CD4-positive, alpha-beta T cell treated with Interleukin-4 for 4 hours (primary cell): ENCODE data around the gene CLSTN1.

ENCODE experiments used
- DNase-seq: peaks from one replicate; pipeline ENCODE4 v3.0.0-alpha.2; 2020

Gene CLSTN1

DNA sequence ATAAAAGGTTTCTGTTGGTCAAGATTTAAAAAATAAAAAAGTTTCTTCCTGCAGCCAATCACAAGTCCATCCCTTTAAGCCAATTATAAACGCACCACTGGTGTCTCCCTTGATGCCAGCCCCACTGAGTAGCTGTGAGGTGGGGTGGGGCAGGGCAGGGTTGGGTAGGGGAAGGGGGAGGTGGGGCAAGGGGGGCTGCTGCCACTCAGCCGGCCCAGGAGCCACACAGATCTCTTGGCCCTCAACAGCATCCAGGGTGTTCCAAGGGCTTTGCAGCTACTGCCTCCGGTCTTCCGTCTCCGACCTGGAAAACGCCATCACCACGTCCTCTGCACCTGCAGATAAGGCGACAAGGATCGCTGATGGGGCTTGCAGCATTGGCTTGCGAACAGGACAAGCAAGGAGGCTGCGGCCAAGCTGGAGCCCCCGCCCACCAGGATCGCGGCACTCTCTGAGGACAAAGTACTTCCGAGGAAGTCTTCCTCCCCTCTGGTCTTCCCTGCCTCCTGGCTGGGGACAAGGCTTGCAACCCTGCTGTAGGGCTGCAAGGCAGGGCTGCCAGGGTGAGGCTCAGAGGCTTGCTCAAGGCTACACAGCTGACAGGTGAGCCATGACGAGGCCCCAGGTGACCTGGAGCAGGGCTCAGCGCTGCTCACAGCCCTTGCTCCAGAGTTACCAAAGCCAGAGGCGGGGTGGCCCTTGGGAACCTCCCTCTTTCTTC lies 26.8 kb upstream of the CLSTN1 start:
- DNase-seq = no peak

DNA sequence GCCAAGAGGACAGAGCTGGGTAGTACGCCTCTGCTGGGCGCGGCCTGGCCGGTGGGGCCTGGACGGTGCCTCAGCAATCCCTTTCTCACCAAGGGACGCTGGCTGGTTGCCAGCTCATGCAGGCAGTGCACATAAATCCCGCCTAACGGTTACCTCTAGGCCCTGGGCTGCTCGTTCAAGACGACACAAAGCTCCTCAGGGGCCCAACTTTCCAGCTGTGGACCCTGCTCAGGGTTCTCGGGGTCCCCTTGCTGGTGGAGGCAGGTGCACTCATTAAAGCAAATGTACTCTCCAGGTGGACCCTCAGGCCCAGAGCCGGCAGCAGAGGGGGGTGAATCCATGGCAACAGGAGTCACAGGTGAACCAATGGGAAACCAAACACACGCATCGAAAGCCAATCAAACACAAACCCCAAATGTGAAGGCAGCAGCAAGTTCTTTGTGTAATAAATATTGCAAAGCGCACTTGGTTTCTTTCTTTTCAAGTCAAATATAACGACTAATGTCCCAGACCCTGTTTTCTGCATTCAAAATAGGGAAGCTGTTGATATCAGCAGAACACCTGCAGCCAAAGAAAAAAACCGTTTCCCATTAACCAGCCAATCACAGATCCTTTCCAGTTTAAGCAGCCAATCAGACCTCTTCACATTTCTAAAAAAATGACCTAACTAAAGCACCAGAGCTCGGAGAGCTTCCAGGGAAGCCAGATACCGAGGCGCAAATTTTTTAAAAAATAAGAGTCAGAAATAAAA lies 26.1 kb upstream of the CLSTN1 start:
- DNase-seq = peak; percentile 18

DNA sequence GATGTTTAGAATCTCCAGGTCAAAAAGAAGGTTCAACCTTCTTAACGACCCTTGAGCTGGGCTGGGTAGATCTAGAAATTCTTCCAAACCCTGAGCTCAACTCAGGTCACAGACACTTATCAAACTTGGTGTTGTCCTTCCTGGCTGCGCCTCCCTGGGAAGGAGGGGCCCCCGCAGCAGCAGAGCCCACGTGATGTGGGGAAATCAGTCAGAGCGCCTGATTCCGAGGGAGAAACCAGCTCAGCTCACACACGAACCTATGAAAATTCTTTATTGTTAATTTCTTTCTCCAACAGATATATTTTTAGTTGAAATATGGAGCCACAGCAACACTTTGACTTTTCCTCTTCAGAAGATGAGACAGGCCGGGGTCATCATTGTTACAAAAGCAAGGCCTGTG lies 24.3 kb upstream of the CLSTN1 start:
- no peak for DNase-seq

DNA sequence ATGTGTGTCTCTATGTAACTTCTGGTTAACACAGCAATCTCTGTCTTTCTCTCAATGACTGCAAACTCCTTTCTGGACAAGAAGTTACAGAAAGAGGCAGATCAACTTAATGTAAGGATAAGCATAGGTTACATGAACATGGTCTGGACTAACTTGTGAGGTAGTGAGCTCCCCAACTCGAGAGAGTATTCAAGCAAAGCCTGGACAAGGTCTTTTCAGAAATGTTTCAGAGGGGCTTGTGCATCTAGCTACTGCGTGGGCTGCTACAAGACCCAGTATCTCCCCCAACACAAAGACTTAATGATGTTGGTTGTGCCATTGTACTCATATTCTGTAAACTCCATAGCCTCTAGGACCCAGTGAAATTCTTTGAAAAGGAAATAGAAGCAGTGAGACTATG lies 23.5 kb upstream of the CLSTN1 start:
- DNase-seq = no peak

DNA sequence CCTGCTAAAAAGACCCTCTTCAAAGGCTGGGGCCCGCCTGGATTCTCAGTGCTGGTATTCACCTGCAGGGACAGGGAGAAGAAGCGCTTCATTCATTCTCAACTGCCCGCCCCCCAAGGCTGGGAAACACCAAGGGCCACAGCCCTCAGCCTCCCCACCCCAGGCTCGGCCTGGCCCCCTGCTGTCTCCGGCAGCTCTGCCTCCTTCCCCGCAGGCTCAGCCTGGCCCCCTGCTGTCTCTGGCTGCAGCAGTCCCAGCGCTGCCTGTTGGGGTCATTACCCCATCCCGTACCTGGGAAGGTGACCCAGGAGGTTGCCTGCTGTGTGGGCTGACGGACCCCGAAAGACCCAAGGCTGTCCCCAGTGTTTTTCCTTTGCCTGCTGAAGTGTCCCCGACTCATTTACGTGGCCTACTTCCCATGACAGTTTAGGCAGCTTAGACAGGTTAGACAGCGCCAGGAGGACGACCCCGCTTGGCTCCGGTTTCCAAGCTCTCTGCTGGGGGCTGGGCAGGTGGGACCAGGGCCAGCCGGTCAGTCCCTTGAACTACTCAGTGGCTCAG lies 22.9 kb upstream of the CLSTN1 start:
- DNase-seq = no peak

DNA sequence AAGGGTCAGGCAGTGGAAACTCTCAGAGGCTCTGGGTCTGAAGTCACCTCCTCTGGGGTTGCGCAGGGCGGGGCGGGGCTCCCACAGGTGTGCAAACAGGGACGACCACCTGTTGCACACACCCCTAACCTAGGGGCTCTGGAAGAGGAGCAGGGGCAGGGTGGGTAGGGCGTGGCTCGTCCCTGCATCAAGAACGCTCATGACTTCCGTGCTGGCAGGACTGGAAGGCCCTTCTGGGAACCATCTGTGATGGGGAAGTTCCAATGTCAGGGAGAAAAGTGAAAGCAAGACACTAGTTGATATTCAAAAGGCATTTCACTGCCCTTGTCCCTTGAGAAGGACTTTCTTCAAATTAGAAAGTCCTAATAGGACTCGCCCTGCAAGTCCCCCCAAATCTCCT lies 22.1 kb upstream of the CLSTN1 start:
- DNase-seq = no peak

DNA sequence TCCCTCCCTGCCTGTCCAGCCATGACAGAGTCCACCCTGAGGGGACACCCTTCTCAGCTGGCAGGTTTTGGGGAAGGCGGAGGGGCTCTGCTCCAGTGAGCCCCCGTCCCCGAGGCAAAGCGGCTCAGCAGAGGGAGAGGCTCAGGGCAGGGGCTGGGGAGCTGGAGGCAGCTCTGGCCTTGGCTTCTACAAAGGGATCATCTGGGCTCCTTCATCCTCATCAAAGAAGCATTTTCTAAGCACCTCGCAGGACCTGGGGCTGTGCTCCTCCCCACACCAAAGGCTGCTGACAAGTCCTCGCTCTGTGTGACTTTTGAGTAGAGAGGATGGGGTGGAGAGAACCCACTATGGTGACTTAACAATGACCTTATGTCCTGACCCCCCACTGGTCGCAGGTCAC lies 21.0 kb upstream of the CLSTN1 start:
- no peak for DNase-seq

DNA sequence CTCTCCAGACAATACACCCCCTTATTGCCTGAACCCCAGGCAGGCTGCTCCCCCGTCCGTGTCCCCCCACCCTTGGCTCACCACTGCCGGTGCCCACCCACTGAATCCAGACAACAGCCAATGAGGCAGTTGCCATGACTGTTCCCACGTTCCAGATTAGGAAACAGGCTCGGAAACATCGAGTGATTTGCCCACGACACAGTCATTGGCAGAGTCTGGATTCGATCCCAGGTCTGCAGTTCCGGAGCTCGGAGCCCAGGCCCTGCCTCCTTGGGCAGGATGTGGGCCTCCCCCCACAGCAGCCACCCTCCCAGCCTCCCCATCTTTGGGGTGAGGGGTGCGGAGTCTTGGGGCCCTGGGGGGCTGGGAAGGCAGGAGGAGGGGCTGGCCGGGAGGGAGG lies 20.3 kb upstream of the CLSTN1 start:
- DNase-seq = no peak

DNA sequence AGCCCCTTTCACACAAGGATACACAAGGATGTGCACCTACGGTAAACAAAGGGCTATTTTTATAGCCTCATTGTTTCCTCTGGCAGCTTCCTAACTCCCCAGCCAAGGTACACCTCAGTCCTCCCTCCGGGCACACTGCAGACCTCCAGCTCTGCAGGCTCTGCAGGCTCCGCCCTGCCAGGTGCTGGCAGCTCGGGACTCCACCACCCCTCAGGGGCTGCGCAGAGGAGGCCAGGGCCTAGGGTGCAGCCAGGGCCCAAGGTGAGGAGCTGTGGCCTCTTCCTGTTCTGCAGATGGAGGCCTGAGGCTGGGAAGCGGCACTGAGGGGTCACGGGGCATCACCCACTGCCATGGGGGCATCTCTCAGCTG lies 19.8 kb upstream of the CLSTN1 start:
- DNase-seq = no peak

DNA sequence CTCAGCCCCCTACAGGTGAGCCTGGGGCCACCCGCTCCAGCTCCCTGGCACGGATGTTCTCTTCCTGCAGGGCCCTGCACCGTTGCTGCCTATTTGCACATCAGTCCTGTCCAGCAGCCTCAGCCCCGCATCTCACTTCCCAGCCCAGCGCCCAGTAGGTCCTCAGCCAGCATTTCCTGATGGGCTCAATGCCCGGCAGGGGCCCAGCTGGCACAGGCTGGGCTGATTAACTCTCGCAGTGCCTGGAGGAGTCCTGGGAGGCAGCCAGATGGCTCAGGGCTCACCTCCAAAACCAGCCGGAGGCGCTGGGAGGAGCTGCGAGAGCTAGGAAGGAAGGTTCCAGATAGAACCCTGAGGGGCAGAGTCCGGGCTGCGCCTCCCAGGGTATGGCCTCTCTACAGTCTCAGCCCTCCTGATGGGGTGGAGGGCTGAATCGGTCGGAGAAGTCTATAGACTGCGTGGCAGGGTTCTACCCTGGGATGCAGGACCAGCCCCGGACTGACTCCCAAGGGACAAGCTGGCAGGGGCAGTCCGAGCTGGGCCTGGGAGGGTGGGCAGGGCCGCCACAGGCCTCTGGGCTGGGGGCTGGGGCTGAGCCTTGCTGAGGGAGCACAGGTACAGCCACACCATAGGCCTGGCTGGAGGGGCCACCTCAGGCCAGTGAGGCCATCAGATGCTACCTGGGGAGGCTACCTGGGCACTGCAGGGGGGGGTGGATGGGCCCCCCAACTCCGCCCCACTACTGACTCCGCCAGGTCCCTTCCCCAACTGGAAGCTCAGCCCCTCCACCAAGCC lies 19.2 kb upstream of the CLSTN1 start:
- DNase-seq = no peak

DNA sequence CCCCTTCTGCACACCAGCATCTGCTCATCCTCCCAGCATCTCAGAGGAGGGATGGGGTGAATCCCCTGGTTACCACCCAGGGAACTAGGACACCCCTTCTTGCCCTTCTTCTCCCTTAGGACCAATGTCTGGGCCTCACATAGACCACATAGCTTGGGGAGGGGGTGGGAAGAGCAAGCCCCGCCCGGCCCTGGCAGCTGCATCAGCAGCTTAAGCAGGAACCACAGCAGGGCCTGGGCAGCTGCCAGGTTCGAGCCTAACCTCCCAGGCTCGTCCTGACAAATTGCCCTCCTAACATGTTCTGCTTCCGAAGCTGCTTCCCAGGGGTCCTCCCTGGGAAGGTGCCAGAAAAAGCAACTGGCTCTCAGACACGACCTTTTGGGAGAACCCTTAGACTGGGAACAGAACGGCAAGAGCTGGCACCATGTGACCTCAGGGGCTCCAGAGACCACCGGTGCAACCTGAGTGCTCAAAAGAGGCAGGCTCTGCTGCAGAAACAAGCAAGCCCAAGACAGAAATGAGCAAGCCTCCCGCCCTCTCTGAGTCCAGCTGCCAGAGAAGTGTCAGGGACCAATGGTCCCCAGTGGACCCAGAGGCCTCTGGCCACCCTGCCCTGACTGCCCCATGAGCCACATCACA lies 18.4 kb upstream of the CLSTN1 start:
- DNase-seq = no peak

DNA sequence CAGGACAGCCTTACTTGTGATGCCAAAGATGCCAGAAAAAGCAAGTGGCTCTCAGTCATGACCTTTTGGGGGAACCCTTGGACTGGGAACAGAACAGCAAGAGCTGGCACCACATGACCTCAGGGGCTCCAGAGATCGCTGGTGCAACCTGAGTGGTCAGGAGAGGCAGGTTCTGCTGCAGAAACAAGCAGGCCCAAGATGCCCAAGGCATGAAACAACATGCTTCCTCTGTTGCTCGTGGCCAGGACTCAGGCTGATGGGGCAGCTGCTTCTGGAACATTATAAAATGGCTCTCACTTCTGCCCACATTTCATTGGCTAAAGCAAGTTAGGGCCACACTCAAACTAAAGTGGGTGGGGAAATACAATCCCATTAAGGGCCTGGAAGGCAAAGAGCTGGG lies 17.7 kb upstream of the CLSTN1 start:
- DNase-seq = no peak

DNA sequence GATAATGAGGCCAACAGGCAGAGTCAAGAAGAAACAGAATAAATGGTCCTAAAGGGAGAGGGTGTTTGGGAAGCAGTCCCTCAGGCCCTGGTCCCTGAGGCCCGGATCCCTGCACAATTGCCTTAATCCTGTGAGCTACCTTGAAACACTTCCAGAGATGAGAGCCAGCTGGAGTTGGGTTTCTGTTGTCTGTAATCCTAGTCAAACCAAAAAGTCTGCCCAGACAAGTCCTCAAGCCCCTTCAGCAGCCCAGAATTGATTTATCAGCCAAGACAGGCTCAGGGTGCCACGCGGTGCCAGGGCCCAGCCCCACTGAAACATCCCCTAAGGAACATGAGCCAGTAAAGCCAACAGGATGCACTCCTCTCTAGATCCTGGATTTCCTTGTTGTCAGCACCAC lies 16.4 kb upstream of the CLSTN1 start:
- DNase-seq = no peak

DNA sequence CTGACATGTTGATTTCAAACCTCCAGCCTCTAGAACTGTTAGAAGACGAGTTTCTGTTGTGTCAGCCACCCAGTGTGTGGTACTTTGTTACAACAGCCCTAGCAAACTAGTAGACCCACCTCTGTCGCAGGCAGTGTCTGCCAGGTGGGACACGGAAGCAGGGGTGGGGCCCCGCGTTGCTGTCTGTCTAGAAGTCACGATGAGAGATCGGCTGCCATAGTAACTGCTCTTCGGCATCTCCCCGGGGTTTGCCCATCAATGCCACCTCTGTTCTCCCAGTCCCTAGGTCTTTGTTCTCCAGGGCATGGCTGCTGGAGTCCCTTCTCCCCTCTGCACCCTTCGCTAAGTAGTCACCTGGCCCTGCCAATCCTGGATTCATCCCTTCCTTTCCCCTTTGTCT lies 15.2 kb upstream of the CLSTN1 start:
- no peak for DNase-seq

DNA sequence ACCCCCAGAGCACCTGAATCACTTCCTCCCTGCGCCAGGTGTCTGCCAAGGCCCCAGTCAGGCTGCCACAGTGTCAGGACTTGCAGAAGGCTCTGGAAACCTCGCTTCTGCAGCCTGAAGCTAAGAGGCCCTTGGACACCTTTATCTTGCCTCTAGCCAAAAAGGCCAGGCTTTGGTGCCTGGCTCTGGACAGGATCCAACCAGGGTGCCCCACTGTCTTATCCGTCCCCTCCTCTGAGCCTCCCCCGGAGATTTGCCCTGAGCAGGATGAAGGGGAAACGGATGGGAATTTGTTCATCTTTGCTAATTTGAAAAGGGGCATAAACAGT lies 12.8 kb upstream of the CLSTN1 start:
- no peak for DNase-seq

DNA sequence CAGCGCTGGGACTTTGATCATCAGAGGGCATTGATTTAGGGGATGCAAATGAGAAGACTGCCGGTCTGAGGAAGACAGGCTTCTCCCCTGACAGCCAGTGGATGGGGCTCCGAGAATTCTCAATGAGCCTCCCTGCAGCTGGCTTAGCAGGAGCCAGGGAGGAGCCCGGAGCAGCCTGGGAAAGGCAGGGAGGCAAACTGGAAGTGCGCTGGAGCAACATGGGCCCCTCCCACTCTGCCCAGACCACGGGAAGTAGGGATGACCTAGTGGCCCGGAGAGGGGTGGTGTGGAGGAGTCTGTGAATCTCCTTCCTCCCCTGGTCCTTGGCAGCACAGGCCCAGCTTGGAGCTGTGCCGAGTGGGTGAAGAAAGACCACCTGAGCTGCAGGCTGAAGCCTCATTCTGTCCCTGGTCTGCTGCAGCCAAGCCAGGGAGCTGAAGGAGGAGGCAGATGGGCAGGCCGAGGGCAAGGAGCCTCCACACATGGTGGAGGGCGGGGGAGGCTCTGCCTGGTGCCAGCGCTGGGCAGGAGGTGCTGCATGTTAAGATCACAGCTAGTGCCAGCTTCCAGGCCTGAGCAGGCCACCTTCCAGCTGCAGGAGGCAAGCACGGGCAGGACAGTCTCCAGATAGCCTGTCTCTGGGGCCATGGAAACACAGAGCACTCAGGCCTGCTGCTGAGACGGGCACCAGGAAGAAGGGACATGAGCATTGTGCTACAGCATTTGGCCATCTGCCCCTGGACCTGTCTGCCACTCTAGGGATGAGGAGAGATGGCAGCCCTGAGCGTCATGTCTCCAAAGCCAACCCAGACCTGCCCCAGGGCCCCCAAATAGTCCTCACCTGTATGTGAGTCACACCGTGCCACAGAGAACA lies 12.2 kb upstream of the CLSTN1 start:
- no peak for DNase-seq

DNA sequence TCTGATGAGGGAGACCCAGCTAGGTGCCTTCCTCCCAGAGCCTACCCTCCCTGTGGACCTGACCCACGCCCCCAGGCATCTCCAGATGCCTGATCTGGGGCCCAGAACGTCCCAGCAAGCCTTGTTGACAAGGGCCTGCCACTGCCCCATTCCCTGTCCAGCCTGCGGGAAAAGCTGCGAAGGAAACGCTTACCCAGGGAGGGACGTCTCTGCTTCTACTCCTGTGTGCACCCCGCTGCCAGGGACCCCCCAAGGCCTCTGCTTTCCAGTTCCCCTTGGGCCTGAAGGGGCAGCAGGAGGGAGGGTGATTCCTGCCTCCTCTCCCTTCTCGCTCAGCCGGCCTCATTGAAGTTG lies 11.6 kb upstream of the CLSTN1 start:
- no peak for DNase-seq

DNA sequence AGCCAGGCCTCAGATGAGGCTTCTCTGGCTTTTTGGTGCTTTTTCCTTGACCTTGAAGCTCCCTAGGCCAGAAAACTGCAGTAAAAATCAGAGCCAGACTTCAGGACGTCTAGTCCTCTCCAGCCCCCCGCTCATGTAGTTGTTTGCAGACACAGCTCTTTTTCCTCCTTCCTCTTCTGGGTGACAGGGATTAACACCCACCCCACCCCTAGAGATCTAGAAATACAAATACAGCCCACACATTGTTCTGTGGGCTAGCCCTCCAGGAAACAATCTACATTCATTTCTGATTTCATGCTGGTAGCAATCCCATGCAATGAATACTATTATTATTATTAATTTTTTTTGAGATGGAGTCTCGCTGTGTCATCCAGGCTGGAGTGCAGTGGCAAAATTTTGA lies 9.9 kb upstream of the CLSTN1 start:
- DNase-seq = no peak

DNA sequence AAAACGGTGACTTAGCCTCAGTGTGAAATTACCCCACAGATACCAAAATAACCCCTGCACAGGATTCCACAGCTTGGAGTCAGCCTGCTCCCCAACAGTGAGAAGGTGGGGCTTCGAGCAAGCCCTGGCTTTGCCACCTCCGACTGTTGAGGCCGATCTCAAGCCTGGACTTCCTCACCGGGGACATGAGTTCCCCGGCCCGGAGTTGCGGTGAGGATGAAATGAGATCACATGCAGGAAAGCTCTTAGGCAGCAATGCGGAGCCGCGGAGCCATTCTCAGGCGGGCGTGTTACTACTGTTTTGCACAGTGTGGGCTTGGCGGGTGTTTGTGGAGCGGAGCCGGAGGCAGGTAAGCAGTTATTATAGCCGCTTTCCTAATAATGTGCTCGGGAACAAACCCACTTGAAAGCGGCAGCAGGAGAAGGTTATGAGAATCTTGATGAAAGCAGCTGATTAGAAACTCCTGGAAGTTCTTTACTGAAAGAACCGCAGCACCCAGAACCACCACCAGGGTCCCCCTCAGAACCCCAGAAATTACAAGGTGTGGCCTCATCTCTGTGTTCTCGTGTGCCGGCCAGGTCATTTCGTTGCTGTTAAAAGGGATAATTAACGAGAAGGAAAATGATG lies 3.9 kb upstream of the CLSTN1 start:
- DNase-seq = no peak

DNA sequence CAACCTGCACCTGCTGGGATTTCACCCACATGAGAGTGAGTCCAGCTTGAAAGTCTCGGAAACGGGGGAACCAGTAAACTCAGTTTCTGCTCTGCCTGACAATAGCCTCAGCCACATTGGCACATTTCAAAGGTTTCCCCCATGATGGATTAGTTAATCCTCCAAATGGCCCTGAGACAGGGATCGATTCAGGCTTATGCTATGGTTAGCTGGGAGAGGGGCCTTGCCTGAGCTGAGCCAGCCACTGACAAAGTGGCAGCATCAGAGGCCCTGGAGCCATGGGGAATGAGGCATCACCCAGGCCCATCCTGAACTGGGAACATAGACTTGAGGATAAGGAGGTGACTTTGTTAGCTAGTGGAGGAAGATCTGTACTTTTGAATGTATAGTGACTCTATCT lies 2.9 kb upstream of the CLSTN1 start:
- no peak for DNase-seq

DNA sequence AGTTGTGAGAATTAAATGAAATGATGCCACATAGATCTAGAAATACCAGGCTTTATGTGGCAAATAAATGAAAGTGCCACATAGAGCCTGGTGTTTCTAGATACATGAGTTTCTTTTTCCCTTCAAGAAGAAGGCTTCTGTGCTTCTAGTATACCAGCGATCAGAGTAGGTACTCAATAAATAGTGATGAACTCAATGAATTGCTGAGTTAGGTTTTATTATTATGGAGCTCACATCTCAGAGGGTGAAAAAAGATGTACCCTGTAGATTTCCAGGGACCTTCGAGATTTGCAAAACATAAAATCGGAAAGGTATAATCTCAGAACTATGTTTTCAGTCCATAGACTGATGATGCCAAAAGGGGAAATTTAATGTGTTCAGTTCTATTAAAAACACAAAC lies 2.3 kb upstream of the CLSTN1 start:
- no peak for DNase-seq
